A549 (cell line): ENCODE results near the gene C3orf18.

Experiments used
- BHLHE40 ChIP-seq: IDR thresholded peaks from 2 replicates; pipeline ENCODE4 v1.6.1; 2012; ENCODE audit warnings: low read depth, low read length, inconsistent platforms
- CTCF ChIP-seq: fragments of >200 bp; sonication (Bioruptor Twin); formaldehyde crosslinking; IDR thresholded peaks from 3 replicates; pipeline ENCODE4 v1.5.1; 2016
- E2F6 ChIP-seq: IDR thresholded peaks from 2 replicates; pipeline ENCODE4 v1.6.1; 2012; ENCODE audit warnings: low read depth, borderline replicate concordance
- EHF ChIP-seq: fragments of 250-450 bp; sonication (Bioruptor Pico); IDR thresholded peaks from 2 replicates; pipeline ENCODE4 v1.5.0; 2020; ENCODE audit warnings: mild to moderate bottlenecking
- EHMT2 ChIP-seq: fragments of 200-600 bp; sonication (generic); IDR thresholded peaks from 2 replicates; pipeline ENCODE4 v1.6.1; 2016; ENCODE audit warnings: antibody characterized with exemption, low read depth, mild to moderate bottlenecking, moderate library complexity
- EP300 ChIP-seq, 2 experiments: fragments of >200 bp; sonication (Bioruptor Twin); formaldehyde crosslinking; IDR thresholded peaks; 2 replicates in 1 of 2; 3 replicates in 1 of 2; pipeline ENCODE4 v1.6.1; 2016 to 2017
- HDAC2 ChIP-seq: fragments of 200-600 bp; sonication (generic); IDR thresholded peaks from 2 replicates; pipeline ENCODE4 v1.6.1; 2016
- POLR2A ChIP-seq: IDR thresholded peaks from 2 replicates; pipeline ENCODE4 v1.6.1; 2012; ENCODE audit warnings: mild to moderate bottlenecking, low read length
- TP53 ChIP-seq: fragments of 250-450 bp; sonication (Bioruptor Pico); IDR thresholded peaks from 2 replicates; pipeline ENCODE4 v1.5.0; 2021; ENCODE audit warnings: mild to moderate bottlenecking, moderate library complexity

GRCh38 chr3:50585919-50586762, 18.6 kb upstream of the C3orf18 start:
- TF ChIP-seq POLR2A (no peak), E2F6 (no peak), CTCF (no peak), EHMT2 (no peak), EHF (CRISPR knock-in tag) (no peak), BHLHE40 (no peak), EP300 (IDR thresholded peaks at IDR 0.05) (no peak), TP53 (CRISPR knock-in tag) (no peak), HDAC2 (no peak)
